GM12872 (cell line): ENCODE measurements around the gene STARD7.

Experiments used
- CTCF ChIP-seq: IDR thresholded peaks from 3 replicates; pipeline ENCODE4 v1.5.1; 2011; ENCODE audit warnings: low read depth, mild to moderate bottlenecking, low read length, moderate library complexity; ENCODE audit not compliant: insufficient read depth

The STARD7 gene

GRCh38 chr2:96186562-96186961 lies 22.1 kb downstream of the STARD7 start:
- TF ChIP-seq CTCF, result no peak

GRCh38 chr2:96185516-96185915 lies 23.1 kb downstream of the STARD7 start:
- TF ChIP-seq CTCF, result no peak

- TF ChIP-seq CTCF, result no peak
Measured at GRCh38 chr2:96184989-96185388, 23.6 kb downstream of the STARD7 start.

- no peak for TF ChIP-seq CTCF
Measured at GRCh38 chr2:96184188-96184587, 24.4 kb downstream of the STARD7 start.

GRCh38 chr2:96181529-96181928 lies 27.1 kb downstream of the STARD7 start:
- no peak for TF ChIP-seq CTCF

GRCh38 chr2:96180521-96180920 lies 28.1 kb downstream of the STARD7 start:
- no peak for TF ChIP-seq CTCF

- no peak for TF ChIP-seq CTCF
Measured at GRCh38 chr2:96180002-96180401, 28.6 kb downstream of the STARD7 start.

GRCh38 chr2:96176661-96177060 lies 32.0 kb downstream of the STARD7 start:
- no peak for TF ChIP-seq CTCF
